ENCODE measurements around the gene TIPARP. TPM values are rescaled to one million over a fixed set of nuclear protein-coding genes. Genes with fewer than 3 reads are reported as not detected.
"Not testable (repeated sequence)": the region's sequence is repeated elsewhere in the genome, so short reads cannot be mapped to it uniquely, and the experiment has no call there.

The TIPARP gene
- polyA plus RNA-seq, 1 donor: 17.4 TPM

- Histone ChIP-seq H3K9me3 (ENCODE audit: control insufficient read depth, low read depth, low read length) (no peaks in the 10 kb centered on the region), H3K27me3 (ENCODE audit: control insufficient read depth, insufficient read depth, low read length) (peaks cover 2% of the 10 kb centered on the region), H3K27ac (ENCODE audit: low read length) (no peak overlapping the region), H3K36me3 (ENCODE audit: control insufficient read depth, insufficient read depth, low read length) (no peaks in the 10 kb centered on the region), H3K4me1 (ENCODE audit: control insufficient read depth, insufficient read depth, low read length) (no peaks in the 10 kb centered on the region), H3K4me3 (ENCODE audit: low read length) (no peak overlapping the region)
- no peak for DNase-seq
Observed at GRCh38 chr3:156646958-156647357, 27.4 kb upstream of the TIPARP start.

- Histone ChIP-seq H3K4me1 (ENCODE audit: control insufficient read depth, insufficient read depth, low read length) (no peaks in the 10 kb centered on the region), H3K4me3 (ENCODE audit: low read length) (no peak overlapping the region), H3K9me3 (ENCODE audit: control insufficient read depth, low read depth, low read length) (no peaks in the 10 kb centered on the region), H3K27ac (ENCODE audit: low read length) (no peak overlapping the region), H3K27me3 (ENCODE audit: control insufficient read depth, insufficient read depth, low read length) (peaks cover 2% of the 10 kb centered on the region), H3K36me3 (ENCODE audit: control insufficient read depth, insufficient read depth, low read length) (no peaks in the 10 kb centered on the region)
- 83% methylated on average over 2 of the region's 3 CpGs for WGBS (ENCODE audit: insufficient coverage, low lambda C conversion rate)
- no peak for DNase-seq
Observed at GRCh38 chr3:156648086-156648485, 26.3 kb upstream of the TIPARP start.

GRCh38 chr3:156649681-156650080 is 24.7 kb upstream of the TIPARP start:
- H3K27me3 ChIP-seq (ENCODE audit: control insufficient read depth, insufficient read depth, low read length): no peaks in the 10 kb centered on the region
- H3K4me1 ChIP-seq (ENCODE audit: control insufficient read depth, insufficient read depth, low read length): no peaks in the 10 kb centered on the region
- 100% methylated on average over 1 of the region's 1 CpG for WGBS (ENCODE audit: insufficient coverage, low lambda C conversion rate)
- no peak overlapping the region for H3K27ac ChIP-seq (ENCODE audit: low read length)
- no peaks in the 10 kb centered on the region for H3K9me3 ChIP-seq (ENCODE audit: control insufficient read depth, low read depth, low read length)
- H3K4me3 ChIP-seq (ENCODE audit: low read length): no peak overlapping the region
- H3K36me3 ChIP-seq (ENCODE audit: control insufficient read depth, insufficient read depth, low read length): no peaks in the 10 kb centered on the region
- DNase-seq: no peak

GRCh38 chr3:156652661-156653060 is 21.7 kb upstream of the TIPARP start:
- not testable (repeated sequence) for H3K27me3 ChIP-seq (ENCODE audit: control insufficient read depth, insufficient read depth, low read length); H3K27ac ChIP-seq (ENCODE audit: low read length); H3K9me3 ChIP-seq (ENCODE audit: control insufficient read depth, low read depth, low read length); H3K36me3 ChIP-seq (ENCODE audit: control insufficient read depth, insufficient read depth, low read length); DNase-seq; H3K4me1 ChIP-seq (ENCODE audit: control insufficient read depth, insufficient read depth, low read length); H3K4me3 ChIP-seq (ENCODE audit: low read length)
- whole genome bisulfite sequencing (ENCODE audit: insufficient coverage, low lambda C conversion rate): 100% methylated on average over 1 of the region's 2 CpGs

GRCh38 chr3:156654834-156655233 is 19.6 kb upstream of the TIPARP start:
- WGBS (ENCODE audit: insufficient coverage, low lambda C conversion rate): no CpG with 5 or more reads among the region's 1 CpG
- H3K4me3 ChIP-seq (ENCODE audit: low read length): no peak overlapping the region
- H3K36me3 ChIP-seq (ENCODE audit: control insufficient read depth, insufficient read depth, low read length): no peaks in the 10 kb centered on the region
- no peak for DNase-seq
- no peaks in the 10 kb centered on the region for H3K27me3 ChIP-seq (ENCODE audit: control insufficient read depth, insufficient read depth, low read length)
- H3K27ac ChIP-seq (ENCODE audit: low read length): no peak overlapping the region
- no peaks in the 10 kb centered on the region for H3K9me3 ChIP-seq (ENCODE audit: control insufficient read depth, low read depth, low read length)
- H3K4me1 ChIP-seq (ENCODE audit: control insufficient read depth, insufficient read depth, low read length): no peaks in the 10 kb centered on the region

- no peaks in the 10 kb centered on the region for H3K27me3 ChIP-seq (ENCODE audit: control insufficient read depth, insufficient read depth, low read length)
- no peak overlapping the region for H3K27ac ChIP-seq (ENCODE audit: low read length)
- no peak overlapping the region for H3K4me3 ChIP-seq (ENCODE audit: low read length)
- WGBS (ENCODE audit: insufficient coverage, low lambda C conversion rate): 100% methylated on average over 1 of the region's 5 CpGs
- no peaks in the 10 kb centered on the region for H3K4me1 ChIP-seq (ENCODE audit: control insufficient read depth, insufficient read depth, low read length)
- no peak for DNase-seq
- no peaks in the 10 kb centered on the region for H3K36me3 ChIP-seq (ENCODE audit: control insufficient read depth, insufficient read depth, low read length)
- H3K9me3 ChIP-seq (ENCODE audit: control insufficient read depth, low read depth, low read length): no peaks in the 10 kb centered on the region
Observed at GRCh38 chr3:156655819-156656550, 18.4 kb upstream of the TIPARP start.

GRCh38 chr3:156657440-156657839 is 16.9 kb upstream of the TIPARP start:
- no peak for DNase-seq
- H3K9me3 ChIP-seq (ENCODE audit: control insufficient read depth, low read depth, low read length): no peaks in the 10 kb centered on the region
- H3K27ac ChIP-seq (ENCODE audit: low read length): no peak overlapping the region
- no peak overlapping the region for H3K4me3 ChIP-seq (ENCODE audit: low read length)
- no CpG with 5 or more reads among the region's 2 CpGs for WGBS (ENCODE audit: insufficient coverage, low lambda C conversion rate)
- H3K27me3 ChIP-seq (ENCODE audit: control insufficient read depth, insufficient read depth, low read length): no peaks in the 10 kb centered on the region
- no peaks in the 10 kb centered on the region for H3K4me1 ChIP-seq (ENCODE audit: control insufficient read depth, insufficient read depth, low read length)
- H3K36me3 ChIP-seq (ENCODE audit: control insufficient read depth, insufficient read depth, low read length): no peaks in the 10 kb centered on the region

- H3K27ac ChIP-seq (ENCODE audit: low read length): no peak overlapping the region
- no peaks in the 10 kb centered on the region for H3K36me3 ChIP-seq (ENCODE audit: control insufficient read depth, insufficient read depth, low read length)
- no peak for DNase-seq
- no peak overlapping the region for H3K4me3 ChIP-seq (ENCODE audit: low read length)
- no peaks in the 10 kb centered on the region for H3K27me3 ChIP-seq (ENCODE audit: control insufficient read depth, insufficient read depth, low read length)
- H3K9me3 ChIP-seq (ENCODE audit: control insufficient read depth, low read depth, low read length): no peaks in the 10 kb centered on the region
- no CpG with 5 or more reads among the region's 4 CpGs for WGBS (ENCODE audit: insufficient coverage, low lambda C conversion rate)
- no peaks in the 10 kb centered on the region for H3K4me1 ChIP-seq (ENCODE audit: control insufficient read depth, insufficient read depth, low read length)
Observed at GRCh38 chr3:156657862-156658731, 16.3 kb upstream of the TIPARP start.

- no peaks in the 10 kb centered on the region for H3K36me3 ChIP-seq (ENCODE audit: control insufficient read depth, insufficient read depth, low read length)
- no CpG with 5 or more reads among the region's 1 CpG for WGBS (ENCODE audit: insufficient coverage, low lambda C conversion rate)
- H3K27ac ChIP-seq (ENCODE audit: low read length): no peak overlapping the region
- no peak overlapping the region for H3K4me3 ChIP-seq (ENCODE audit: low read length)
- no peak for DNase-seq
- H3K27me3 ChIP-seq (ENCODE audit: control insufficient read depth, insufficient read depth, low read length): no peaks in the 10 kb centered on the region
- H3K9me3 ChIP-seq (ENCODE audit: control insufficient read depth, low read depth, low read length): no peaks in the 10 kb centered on the region
- no peaks in the 10 kb centered on the region for H3K4me1 ChIP-seq (ENCODE audit: control insufficient read depth, insufficient read depth, low read length)
Observed at GRCh38 chr3:156658732-156659090, 15.7 kb upstream of the TIPARP start.

GRCh38 chr3:156659260-156659659 is 15.1 kb upstream of the TIPARP start:
- no peaks in the 10 kb centered on the region for H3K9me3 ChIP-seq (ENCODE audit: control insufficient read depth, low read depth, low read length)
- H3K36me3 ChIP-seq (ENCODE audit: control insufficient read depth, insufficient read depth, low read length): no peaks in the 10 kb centered on the region
- H3K4me1 ChIP-seq (ENCODE audit: control insufficient read depth, insufficient read depth, low read length): no peaks in the 10 kb centered on the region
- H3K4me3 ChIP-seq (ENCODE audit: low read length): no peak overlapping the region
- H3K27me3 ChIP-seq (ENCODE audit: control insufficient read depth, insufficient read depth, low read length): no peaks in the 10 kb centered on the region
- H3K27ac ChIP-seq (ENCODE audit: low read length): no peak overlapping the region
- DNase-seq: no peak

GRCh38 chr3:156661155-156661554 is 13.2 kb upstream of the TIPARP start:
- Histone ChIP-seq H3K9me3 (ENCODE audit: control insufficient read depth, low read depth, low read length) (no peaks in the 10 kb centered on the region), H3K36me3 (ENCODE audit: control insufficient read depth, insufficient read depth, low read length) (no peaks in the 10 kb centered on the region), H3K4me3 (ENCODE audit: low read length) (no peak overlapping the region), H3K27me3 (ENCODE audit: control insufficient read depth, insufficient read depth, low read length) (no peaks in the 10 kb centered on the region), H3K4me1 (ENCODE audit: control insufficient read depth, insufficient read depth, low read length) (no peaks in the 10 kb centered on the region), H3K27ac (ENCODE audit: low read length) (no peak overlapping the region)
- no peak for DNase-seq
- 40% methylated on average over 1 of the region's 2 CpGs for WGBS (ENCODE audit: insufficient coverage, low lambda C conversion rate)
